Measurements from ENCODE around the gene SAP30L. TPM values are rescaled to one million over a fixed set of nuclear protein-coding genes. Genes with fewer than 3 reads are reported as not detected.
A peak's percentile ranks its signal among the peaks of the same experiment; 100 is the strongest.

The SAP30L gene
- total and polyA plus RNA-seq, 5 donors from 2014 or later, result 30.9 to 54.9 (median 39.2) TPM

DNA sequence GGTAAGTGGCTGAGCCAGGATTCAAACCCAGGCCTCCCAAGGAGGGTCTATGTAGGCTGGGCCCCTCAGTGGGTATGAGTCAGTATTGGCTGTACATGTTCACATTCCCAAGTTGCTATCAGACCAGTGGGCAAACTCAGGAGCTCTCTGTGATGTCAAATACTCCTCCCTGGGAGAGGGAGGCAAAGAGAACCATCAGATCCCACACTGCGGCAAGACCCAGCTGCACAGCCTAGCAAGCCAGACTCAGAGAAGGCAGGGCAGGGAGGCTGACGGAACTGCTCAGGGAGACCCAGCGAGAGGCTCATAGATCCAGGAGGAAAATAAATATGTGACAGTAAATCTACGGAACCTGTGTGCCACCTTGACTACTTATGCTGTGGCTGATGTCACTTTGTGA lies 42.6 kb upstream of the SAP30L start:
- no peak for ATAC-seq (ENCODE audit: low read depth in 2 of 2)
- DNase-seq, result no peak
- Histone ChIP-seq H3K36me3 (ENCODE audit: control insufficient read depth, insufficient read depth, low read length) (peaks cover 6% of the 10 kb centered on the region), H3K4me1 (ENCODE audit: control insufficient read depth, insufficient read depth, low read length, poor library complexity, severe bottlenecking) (peaks cover 9% of the 10 kb centered on the region), H3K9me3 (ENCODE audit: control insufficient read depth in 2 of 2, low read length in 2 of 2) (no peaks in the 10 kb centered on the region), H3K27me3 (ENCODE audit: control insufficient read depth, insufficient read depth, low read length) (no peaks in the 10 kb centered on the region), H3K27ac (ENCODE audit: insufficient read depth, low read length, poor library complexity, severe bottlenecking) (no peak overlapping the region), H3K4me3 (ENCODE audit: low read depth, low read length) (no peak overlapping the region)
- H3K4me3 Mint-ChIP-seq, result no peak overlapping the region
- peaks cover 9% of the 10 kb centered on the region for H3K36me3 Mint-ChIP-seq
- H3K9me3 Mint-ChIP-seq, result no peaks in the 10 kb centered on the region
- peaks cover 6 to 14% (median 9%) of the 10 kb centered on the region in 4 donors for H3K4me1 Mint-ChIP-seq
- H3K27me3 Mint-ChIP-seq, result no peaks in the 10 kb centered on the region
- H3K27ac Mint-ChIP-seq, result no peak overlapping the region

GRCh38 chr5:154403776-154404387 lies 41.9 kb upstream of the SAP30L start:
- H3K36me3 Mint-ChIP-seq, result peaks cover 9% of the 10 kb centered on the region
- H3K9me3 Mint-ChIP-seq, result no peaks in the 10 kb centered on the region
- peaks cover 9% of the 10 kb centered on the region for H3K4me1 ChIP-seq (ENCODE audit: control insufficient read depth, insufficient read depth, low read length, poor library complexity, severe bottlenecking)
- ATAC-seq (ENCODE audit: low read depth in 2 of 2), result no peak
- H3K27ac Mint-ChIP-seq, result no peak overlapping the region
- H3K4me3 Mint-ChIP-seq, result no peak overlapping the region
- peaks cover 8% of the 10 kb centered on the region for H3K36me3 ChIP-seq (ENCODE audit: control insufficient read depth, insufficient read depth, low read length)
- H3K4me1 Mint-ChIP-seq, result peaks cover 6 to 14% (median 9%) of the 10 kb centered on the region in 4 donors
- H3K27ac ChIP-seq (ENCODE audit: insufficient read depth, low read length, poor library complexity, severe bottlenecking), result no peak overlapping the region
- no peak for DNase-seq
- no peaks in the 10 kb centered on the region for H3K27me3 ChIP-seq (ENCODE audit: control insufficient read depth, insufficient read depth, low read length)
- H3K9me3 ChIP-seq (ENCODE audit: control insufficient read depth in 2 of 2, low read length in 2 of 2), result no peaks in the 10 kb centered on the region
- no peaks in the 10 kb centered on the region for H3K27me3 Mint-ChIP-seq
- H3K4me3 ChIP-seq (ENCODE audit: low read depth, low read length), result no peak overlapping the region

- Mint-ChIP-seq H3K9me3 (no peaks in the 10 kb centered on the region), H3K4me1 (peaks cover 6 to 14% (median 9%) of the 10 kb centered on the region in 4 donors), H3K27ac (peak overlapping the region in 2 of 3 donors; percentile 48 to 81), H3K27me3 (no peaks in the 10 kb centered on the region), H3K36me3 (peaks cover 12% of the 10 kb centered on the region), H3K4me3 (peak overlapping the region in 2 of 4 donors; percentile 52 to 53)
- peaks cover 9% of the 10 kb centered on the region for H3K4me1 ChIP-seq (ENCODE audit: control insufficient read depth, insufficient read depth, low read length, poor library complexity, severe bottlenecking)
- H3K36me3 ChIP-seq (ENCODE audit: control insufficient read depth, insufficient read depth, low read length), result peaks cover 10% of the 10 kb centered on the region
- peak; percentile 88 to 89 for ATAC-seq (ENCODE audit: low read depth in 2 of 2)
- H3K9me3 ChIP-seq (ENCODE audit: control insufficient read depth in 2 of 2, low read length in 2 of 2), result no peaks in the 10 kb centered on the region
- DNase-seq, result peak; percentile 35 to 69 (median 57)
- H3K27me3 ChIP-seq (ENCODE audit: control insufficient read depth, insufficient read depth, low read length), result no peaks in the 10 kb centered on the region
- H3K4me3 ChIP-seq (ENCODE audit: low read depth, low read length), result no peak overlapping the region
- H3K27ac ChIP-seq (ENCODE audit: insufficient read depth, low read length, poor library complexity, severe bottlenecking), result no peak overlapping the region
Observed at GRCh38 chr5:154405078-154405792, 40.6 kb upstream of the SAP30L start.

GRCh38 chr5:154406231-154406630 lies 39.6 kb upstream of the SAP30L start:
- Mint-ChIP-seq H3K4me1 (peaks cover 6 to 14% (median 9%) of the 10 kb centered on the region in 4 donors), H3K9me3 (no peaks in the 10 kb centered on the region), H3K4me3 (no peak overlapping the region), H3K36me3 (peaks cover 12% of the 10 kb centered on the region), H3K27ac (no peak overlapping the region), H3K27me3 (no peaks in the 10 kb centered on the region)
- Histone ChIP-seq H3K9me3 (ENCODE audit: control insufficient read depth in 2 of 2, low read length in 2 of 2) (no peaks in the 10 kb centered on the region), H3K36me3 (ENCODE audit: control insufficient read depth, insufficient read depth, low read length) (peaks cover 13% of the 10 kb centered on the region), H3K4me1 (ENCODE audit: control insufficient read depth, insufficient read depth, low read length, poor library complexity, severe bottlenecking) (peaks cover 9% of the 10 kb centered on the region), H3K27ac (ENCODE audit: insufficient read depth, low read length, poor library complexity, severe bottlenecking) (no peak overlapping the region), H3K27me3 (ENCODE audit: control insufficient read depth, insufficient read depth, low read length) (no peaks in the 10 kb centered on the region), H3K4me3 (ENCODE audit: low read depth, low read length) (no peak overlapping the region)
- ATAC-seq (ENCODE audit: low read depth in 2 of 2) (no peak), DNase-seq (no peak)

GRCh38 chr5:154406826-154407225 lies 39.0 kb upstream of the SAP30L start:
- Mint-ChIP-seq H3K36me3 (peaks cover 16% of the 10 kb centered on the region), H3K9me3 (no peaks in the 10 kb centered on the region), H3K4me1 (peaks cover 6 to 14% (median 9%) of the 10 kb centered on the region in 4 donors), H3K4me3 (no peak overlapping the region), H3K27ac (no peak overlapping the region), H3K27me3 (no peaks in the 10 kb centered on the region)
- H3K4me1 ChIP-seq (ENCODE audit: control insufficient read depth, insufficient read depth, low read length, poor library complexity, severe bottlenecking), result peaks cover 9% of the 10 kb centered on the region
- H3K27me3 ChIP-seq (ENCODE audit: control insufficient read depth, insufficient read depth, low read length), result no peaks in the 10 kb centered on the region
- no peak for ATAC-seq (ENCODE audit: low read depth in 2 of 2)
- H3K36me3 ChIP-seq (ENCODE audit: control insufficient read depth, insufficient read depth, low read length), result peaks cover 19% of the 10 kb centered on the region
- no peak overlapping the region for H3K4me3 ChIP-seq (ENCODE audit: low read depth, low read length)
- DNase-seq, result no peak
- H3K9me3 ChIP-seq (ENCODE audit: control insufficient read depth in 2 of 2, low read length in 2 of 2), result no peaks in the 10 kb centered on the region
- H3K27ac ChIP-seq (ENCODE audit: insufficient read depth, low read length, poor library complexity, severe bottlenecking), result no peak overlapping the region

- H3K9me3 Mint-ChIP-seq, result no peaks in the 10 kb centered on the region
- H3K27me3 Mint-ChIP-seq, result no peaks in the 10 kb centered on the region
- no peak overlapping the region for H3K4me3 Mint-ChIP-seq
- H3K4me1 ChIP-seq (ENCODE audit: control insufficient read depth, insufficient read depth, low read length, poor library complexity, severe bottlenecking), result peaks cover 9% of the 10 kb centered on the region
- H3K4me1 Mint-ChIP-seq, result peaks cover 6 to 14% (median 9%) of the 10 kb centered on the region in 4 donors
- no peak overlapping the region for H3K27ac Mint-ChIP-seq
- H3K27me3 ChIP-seq (ENCODE audit: control insufficient read depth, insufficient read depth, low read length), result no peaks in the 10 kb centered on the region
- H3K4me3 ChIP-seq (ENCODE audit: low read depth, low read length), result no peak overlapping the region
- H3K36me3 ChIP-seq (ENCODE audit: control insufficient read depth, insufficient read depth, low read length), result peaks cover 29% of the 10 kb centered on the region
- no peak overlapping the region for H3K27ac ChIP-seq (ENCODE audit: insufficient read depth, low read length, poor library complexity, severe bottlenecking)
- H3K9me3 ChIP-seq (ENCODE audit: control insufficient read depth in 2 of 2, low read length in 2 of 2), result no peaks in the 10 kb centered on the region
- peaks cover 21% of the 10 kb centered on the region for H3K36me3 Mint-ChIP-seq
- ATAC-seq (ENCODE audit: low read depth in 2 of 2) (no peak), DNase-seq (no peak)
Observed at GRCh38 chr5:154408811-154409210, 37.0 kb upstream of the SAP30L start.

- no peaks in the 10 kb centered on the region for H3K27me3 Mint-ChIP-seq
- H3K4me1 ChIP-seq (ENCODE audit: control insufficient read depth, insufficient read depth, low read length, poor library complexity, severe bottlenecking), result peaks cover 9% of the 10 kb centered on the region
- peaks cover 26% of the 10 kb centered on the region for H3K36me3 ChIP-seq (ENCODE audit: control insufficient read depth, insufficient read depth, low read length)
- no peaks in the 10 kb centered on the region for H3K9me3 Mint-ChIP-seq
- no peaks in the 10 kb centered on the region for H3K27me3 ChIP-seq (ENCODE audit: control insufficient read depth, insufficient read depth, low read length)
- no peak overlapping the region for H3K4me3 Mint-ChIP-seq
- ATAC-seq (ENCODE audit: low read depth in 2 of 2) (no peak), DNase-seq (no peak)
- H3K36me3 Mint-ChIP-seq, result peaks cover 23% of the 10 kb centered on the region
- no peaks in the 10 kb centered on the region for H3K9me3 ChIP-seq (ENCODE audit: control insufficient read depth in 2 of 2, low read length in 2 of 2)
- H3K27ac Mint-ChIP-seq, result no peak overlapping the region
- no peak overlapping the region for H3K4me3 ChIP-seq (ENCODE audit: low read depth, low read length)
- no peak overlapping the region for H3K27ac ChIP-seq (ENCODE audit: insufficient read depth, low read length, poor library complexity, severe bottlenecking)
- peaks cover 4 to 13% (median 7%) of the 10 kb centered on the region in 4 donors for H3K4me1 Mint-ChIP-seq
Observed at GRCh38 chr5:154409230-154409840, 36.5 kb upstream of the SAP30L start.

Measured in CD4-positive, CD25-positive, alpha-beta regulatory T cell (primary cell).